ENCODE measurements around the gene KCNN2.

Gene KCNN2

GRCh38 chr5:114369680-114370417, 8.0 kb downstream of the KCNN2 start:
- DNase-seq (ENCODE audit: low spot score), result no peak
- no peak for TF ChIP-seq CTCF (IDR thresholded peaks at IDR 0.05; ENCODE audit: extremely low read depth, insufficient read depth, missing control alignments)
- in situ Hi-C loops (cut with MboI; ENCODE audit: low pct_unique_long_range_greater_than_20kb, low sequenced_read_pairs, unreplicated experiment), result no loop called here

GRCh38 chr5:114377050-114377844, 15.4 kb downstream of the KCNN2 start:
- DNase-seq (ENCODE audit: low spot score), result no peak
- in situ Hi-C loops (cut with MboI; ENCODE audit: low pct_unique_long_range_greater_than_20kb, low sequenced_read_pairs, unreplicated experiment), result no loop called here
- TF ChIP-seq CTCF (IDR thresholded peaks at IDR 0.05; ENCODE audit: extremely low read depth, insufficient read depth, missing control alignments), result no peak

- in situ Hi-C loops (cut with MboI; ENCODE audit: low pct_unique_long_range_greater_than_20kb, low sequenced_read_pairs, unreplicated experiment), result no loop called here
- DNase-seq (ENCODE audit: low spot score), result no peak
- TF ChIP-seq CTCF (IDR thresholded peaks at IDR 0.05; ENCODE audit: extremely low read depth, insufficient read depth, missing control alignments), result no peak
Measured at GRCh38 chr5:114377946-114378345, 16.1 kb downstream of the KCNN2 start.

GRCh38 chr5:114380721-114381120, 18.9 kb downstream of the KCNN2 start:
- no peak for DNase-seq (ENCODE audit: low spot score)
- in situ Hi-C loops (cut with MboI; ENCODE audit: low pct_unique_long_range_greater_than_20kb, low sequenced_read_pairs, unreplicated experiment), result no loop called here

GRCh38 chr5:114387433-114387832, 25.6 kb downstream of the KCNN2 start:
- no peak for DNase-seq (ENCODE audit: low spot score)
- in situ Hi-C loops (cut with MboI; ENCODE audit: low pct_unique_long_range_greater_than_20kb, low sequenced_read_pairs, unreplicated experiment), result no loop called here
- TF ChIP-seq CTCF (IDR thresholded peaks at IDR 0.05; ENCODE audit: extremely low read depth, insufficient read depth, missing control alignments), result no peak

More at GRCh38 chr5:114380721-114381120, 18.9 kb downstream of the KCNN2 start:
- TF ChIP-seq CTCF (IDR thresholded peaks at IDR 0.05; ENCODE audit: extremely low read depth, insufficient read depth, missing control alignments), result no peak

- DNase-seq (ENCODE audit: low spot score), result no peak
- in situ Hi-C loops (cut with MboI; ENCODE audit: low pct_unique_long_range_greater_than_20kb, low sequenced_read_pairs, unreplicated experiment), result no loop called here
- TF ChIP-seq CTCF (IDR thresholded peaks at IDR 0.05; ENCODE audit: extremely low read depth, insufficient read depth, missing control alignments), result no peak
Measured at GRCh38 chr5:114390431-114390830, 28.6 kb downstream of the KCNN2 start.
